ENCODE results near the gene MTR.

MTR gene

GRCh38 chr1:236812334-236813030 lies 17.4 kb downstream of the MTR start:
- no peaks in the 10 kb centered on the region for H4K20me1 ChIP-seq (ENCODE audit: insufficient read depth, low read length)
- H3K27me3 ChIP-seq (replicated peaks; ENCODE audit: insufficient read depth, low read length): no peaks in the 10 kb centered on the region
- no peaks in the 10 kb centered on the region for H3K79me2 ChIP-seq (ENCODE audit: low read length)
- H3K4me3 ChIP-seq (ENCODE audit: low read length): no peak overlapping the region
- H3K9me2 ChIP-seq (replicated peaks; ENCODE audit: insufficient read depth, low read length): no peaks in the 10 kb centered on the region
- no peaks in the 10 kb centered on the region for H3K4me1 ChIP-seq (ENCODE audit: low read length)
- no peaks in the 10 kb centered on the region for H3K9me3 ChIP-seq (replicated peaks; ENCODE audit: insufficient read depth, low read length)
- no peak overlapping the region for H2AFZ ChIP-seq (ENCODE audit: low read length)
- H3K4me2 ChIP-seq (ENCODE audit: low read depth, low read length): no peak overlapping the region
- no peak overlapping the region for H3K27ac ChIP-seq (ENCODE audit: low read length)
- no peak for DNase-seq
- no peaks in the 10 kb centered on the region; the same call in 1 of the 2 replicates for H3K36me3 ChIP-seq (replicated peaks; ENCODE audit: insufficient read depth, low read length)
- no peak overlapping the region for H3K9ac ChIP-seq (ENCODE audit: low read length)
- TF ChIP-seq EZH2phosphoT487 (IDR thresholded peaks at IDR 0.05; ENCODE audit: low read length) (no peak), CTCF (IDR thresholded peaks at IDR 0.05; ENCODE audit: low read length) (no peak), EZH2 (optimal IDR thresholded peaks at IDR 0.05; ENCODE audit: low read depth, low read length) (no peak)
- no peaks in the 10 kb centered on the region for H3F3A ChIP-seq (ENCODE audit: insufficient read depth, low read length)

GRCh38 chr1:236815941-236816340 lies 20.8 kb downstream of the MTR start:
- no peaks in the 10 kb centered on the region for H3K9me2 ChIP-seq (replicated peaks; ENCODE audit: insufficient read depth, low read length)
- H2AFZ ChIP-seq (ENCODE audit: low read length): no peak overlapping the region
- no peak overlapping the region for H3K4me2 ChIP-seq (ENCODE audit: low read depth, low read length)
- DNase-seq: no peak
- TF ChIP-seq EZH2phosphoT487 (IDR thresholded peaks at IDR 0.05; ENCODE audit: low read length) (no peak), EZH2 (optimal IDR thresholded peaks at IDR 0.05; ENCODE audit: low read depth, low read length) (no peak)
- H3K9me3 ChIP-seq (replicated peaks; ENCODE audit: insufficient read depth, low read length): no peaks in the 10 kb centered on the region
- no peaks in the 10 kb centered on the region for H3K27me3 ChIP-seq (replicated peaks; ENCODE audit: insufficient read depth, low read length)
- H3K4me1 ChIP-seq (ENCODE audit: low read length): no peaks in the 10 kb centered on the region
- no peak overlapping the region for H3K27ac ChIP-seq (ENCODE audit: low read length)
- no peaks in the 10 kb centered on the region for H3F3A ChIP-seq (ENCODE audit: insufficient read depth, low read length)
- no peak overlapping the region for H3K9ac ChIP-seq (ENCODE audit: low read length)
- no peak overlapping the region for H3K4me3 ChIP-seq (ENCODE audit: low read length)
- no peaks in the 10 kb centered on the region; the same call in 1 of the 2 replicates for H3K36me3 ChIP-seq (replicated peaks; ENCODE audit: insufficient read depth, low read length)
- H4K20me1 ChIP-seq (ENCODE audit: insufficient read depth, low read length): no peaks in the 10 kb centered on the region
- H3K79me2 ChIP-seq (ENCODE audit: low read length): no peaks in the 10 kb centered on the region

GRCh38 chr1:236819856-236820255 lies 24.8 kb downstream of the MTR start:
- Histone ChIP-seq H3F3A (ENCODE audit: insufficient read depth, low read length) (no peaks in the 10 kb centered on the region), H2AFZ (ENCODE audit: low read length) (no peak overlapping the region), H3K4me1 (ENCODE audit: low read length) (no peaks in the 10 kb centered on the region), H3K36me3 (replicated peaks; ENCODE audit: insufficient read depth, low read length) (no peaks in the 10 kb centered on the region), H3K27me3 (replicated peaks; ENCODE audit: insufficient read depth, low read length) (no peaks in the 10 kb centered on the region), H3K27ac (ENCODE audit: low read length) (no peak overlapping the region), H3K9me2 (replicated peaks; ENCODE audit: insufficient read depth, low read length) (no peaks in the 10 kb centered on the region), H3K4me3 (ENCODE audit: low read length) (no peak overlapping the region), H4K20me1 (ENCODE audit: insufficient read depth, low read length) (no peaks in the 10 kb centered on the region), H3K9ac (ENCODE audit: low read length) (no peak overlapping the region), H3K79me2 (ENCODE audit: low read length) (no peaks in the 10 kb centered on the region), H3K4me2 (ENCODE audit: low read depth, low read length) (no peak overlapping the region), H3K9me3 (replicated peaks; ENCODE audit: insufficient read depth, low read length) (no peaks in the 10 kb centered on the region)
- no peak for DNase-seq
- TF ChIP-seq CTCF (IDR thresholded peaks at IDR 0.05; ENCODE audit: low read length) (no peak), EZH2 (optimal IDR thresholded peaks at IDR 0.05; ENCODE audit: low read depth, low read length) (no peak), EZH2phosphoT487 (IDR thresholded peaks at IDR 0.05; ENCODE audit: low read length) (no peak)

- H3K9me2 ChIP-seq (replicated peaks; ENCODE audit: insufficient read depth, low read length): no peaks in the 10 kb centered on the region
- no peaks in the 10 kb centered on the region for H3K79me2 ChIP-seq (ENCODE audit: low read length)
- no peak overlapping the region for H3K27ac ChIP-seq (ENCODE audit: low read length)
- no peaks in the 10 kb centered on the region for H3K36me3 ChIP-seq (replicated peaks; ENCODE audit: insufficient read depth, low read length)
- no peaks in the 10 kb centered on the region for H3K9me3 ChIP-seq (replicated peaks; ENCODE audit: insufficient read depth, low read length)
- no peak overlapping the region for H3K4me3 ChIP-seq (ENCODE audit: low read length)
- H4K20me1 ChIP-seq (ENCODE audit: insufficient read depth, low read length): no peaks in the 10 kb centered on the region
- no peak overlapping the region for H2AFZ ChIP-seq (ENCODE audit: low read length)
- no peaks in the 10 kb centered on the region for H3K27me3 ChIP-seq (replicated peaks; ENCODE audit: insufficient read depth, low read length)
- no peaks in the 10 kb centered on the region for H3K4me1 ChIP-seq (ENCODE audit: low read length)
- no peaks in the 10 kb centered on the region for H3F3A ChIP-seq (ENCODE audit: insufficient read depth, low read length)
- TF ChIP-seq EZH2phosphoT487 (IDR thresholded peaks at IDR 0.05; ENCODE audit: low read length) (no peak), CTCF (IDR thresholded peaks at IDR 0.05; ENCODE audit: low read length) (no peak), EZH2 (optimal IDR thresholded peaks at IDR 0.05; ENCODE audit: low read depth, low read length) (no peak)
- no peak overlapping the region for H3K4me2 ChIP-seq (ENCODE audit: low read depth, low read length)
- H3K9ac ChIP-seq (ENCODE audit: low read length): no peak overlapping the region
- DNase-seq: no peak
These were observed 26.1 kb downstream of the MTR start for GRCh38 chr1:236821091-236821627.
